PC-3 (cell line): Measurements from ENCODE around the gene DDX39A. TPM values are rescaled to one million over a fixed set of nuclear protein-coding genes. Genes with fewer than 3 reads are reported as not detected.

Experiments
- ATAC-seq: fragments of 200-7000 bp; cut with Tn5 transposase; 2 replicates; pipeline ENCODE4 v1.9.1; 2020; ENCODE audit warnings: mild to moderate bottlenecking, moderate library complexity
- BruUV-seq: library from RNA; stranded (reverse); fragments of 400-500 nt; replicated peaks from 2 replicates; lab custom pipeline; 2021; lab: Mats Ljungman, UMichigan
- CTCF ChIA-PET: fragments of 300-600 bp; sonication (Branson Sonifier 250); formaldehyde crosslinking; loops from one replicate; lab custom pipeline; 2022; ENCODE audit warnings: antibody characterized with exemption; lab: Charles Lee
- POLR2A ChIA-PET: fragments of 300-600 bp; sonication (Branson Sonifier 250); formaldehyde crosslinking; loops from one replicate; lab custom pipeline; 2022; ENCODE audit warnings: antibody characterized with exemption; ENCODE audit not compliant: unreplicated experiment; lab: Charles Lee
- DNase-seq: peaks from one replicate; pipeline ENCODE4 v3.0.0-alpha.2; 2015
- H2AFZ ChIP-seq: fragments of 300-600 bp; sonication (generic); 2 replicates; pipeline ENCODE4 v1.6.0; 2016; ENCODE audit warnings: antibody characterized with exemption, low read length
- H3F3A ChIP-seq: fragments of 300-600 bp; sonication (generic); one replicate; pipeline ENCODE4 v1.6.0; 2017; ENCODE audit warnings: antibody characterized with exemption, low read length, control low read depth, mild to moderate bottlenecking; ENCODE audit not compliant: unreplicated experiment
- H3K27ac ChIP-seq: fragments of 300-600 bp; sonication (generic); 2 replicates; pipeline ENCODE4 v1.5.1; 2016; ENCODE audit warnings: mild to moderate bottlenecking, low read length
- H3K27me3 ChIP-seq: fragments of 300-600 bp; sonication (generic); 2 replicates; pipeline ENCODE4 v1.6.1; 2016; ENCODE audit warnings: low read length, mixed read lengths
- H3K36me3 ChIP-seq: fragments of 300-600 bp; sonication (generic); 2 replicates; pipeline ENCODE4 v1.6.1; 2016; ENCODE audit warnings: low read depth, mixed run types, low read length, mixed read lengths
- H3K4me1 ChIP-seq: fragments of 300-600 bp; sonication (generic); 2 replicates; pipeline ENCODE4 v1.5.1; 2016; ENCODE audit warnings: low read length; ENCODE audit not compliant: insufficient read depth
- H3K4me2 ChIP-seq: fragments of 300-600 bp; sonication (generic); 2 replicates; pipeline ENCODE4 v1.6.0; 2016; ENCODE audit warnings: low read length
- H3K4me3 ChIP-seq: fragments of 300-600 bp; sonication (generic); 2 replicates; pipeline ENCODE4 v1.5.1; 2016; ENCODE audit warnings: mild to moderate bottlenecking, low read length, mixed read lengths
- H3K79me2 ChIP-seq: fragments of 300-600 bp; sonication (generic); 2 replicates; pipeline ENCODE4 v1.6.1; 2017; ENCODE audit warnings: low read length, mixed read lengths
- H3K9ac ChIP-seq: fragments of 300-600 bp; sonication (generic); 2 replicates; pipeline ENCODE4 v1.6.0; 2016; ENCODE audit warnings: mild to moderate bottlenecking, low read length
- H3K9me2 ChIP-seq: fragments of 300-600 bp; sonication (generic); replicated peaks from 2 replicates; pipeline ENCODE4 v1.6.1; 2016; ENCODE audit warnings: mixed run types, low read length, mixed read lengths
- H3K9me3 ChIP-seq: fragments of 300-600 bp; sonication (generic); 2 replicates; pipeline ENCODE4 v1.6.1; 2016; ENCODE audit warnings: low read length, mixed read lengths
- H4K20me1 ChIP-seq: fragments of 300-600 bp; sonication (generic); 2 replicates; pipeline ENCODE4 v1.6.1; 2016; ENCODE audit warnings: low read length, mixed read lengths
- CTCF ChIP-seq: fragments of 300-600 bp; sonication (generic); conservative IDR thresholded peaks from 2 replicates; pipeline ENCODE4 v1.5.1; 2017; ENCODE audit warnings: antibody characterized with exemption, low read depth, mild to moderate bottlenecking, low read length
- EZH2 ChIP-seq: fragments of 300-600 bp; sonication (generic); IDR thresholded peaks from one replicate; pipeline ENCODE4 v1.6.1; 2017; ENCODE audit warnings: antibody characterized with exemption, mild to moderate bottlenecking, low read length; ENCODE audit not compliant: unreplicated experiment
- EZH2phosphoT487 ChIP-seq: fragments of 300-600 bp; sonication (generic); IDR thresholded peaks from 2 replicates; pipeline ENCODE4 v1.6.1; 2018; ENCODE audit warnings: mild to moderate bottlenecking, antibody characterized with exemption, low read length, borderline replicate concordance
- intact Hi-C: fragments of 100-400 bp; cut with micrococcal nuclease; formaldehyde crosslinking; loops from 2 replicates; pipeline ENCODE4 v1.9.0; 2023
- total RNA-seq: library from RNA; depleted of rRNA; stranded (reverse); fragments of >200 nt; gene quantifications from 2 replicates; pipeline ENCODE4 v1.2.3, GENCODE V29; 2014

Gene DDX39A
- total RNA-seq, 1 experiment from 2014 or later, result 311 TPM

GRCh38 chr19:14428882-14429416 lies 9.8 kb upstream of the DDX39A start:
- no peak for ATAC-seq
- peaks cover 7% of the 10 kb centered on the region for H3K4me1 ChIP-seq
- no peak overlapping the region for H3K27ac ChIP-seq
- intact Hi-C loops, result no loop called here
- peaks cover 6% of the 10 kb centered on the region for H3K79me2 ChIP-seq
- H3F3A ChIP-seq, result no peaks in the 10 kb centered on the region
- no peaks in the 10 kb centered on the region for H3K9me2 ChIP-seq
- no peaks in the 10 kb centered on the region for H3K27me3 ChIP-seq
- no TSS peak for BruUV-seq
- no peak overlapping the region for H2AFZ ChIP-seq
- POLR2A ChIA-PET, result no interaction called here
- H3K9ac ChIP-seq, result no peak overlapping the region
- H3K36me3 ChIP-seq, result no peaks in the 10 kb centered on the region
- no peaks in the 10 kb centered on the region for H4K20me1 ChIP-seq
- CTCF ChIA-PET, result no interaction called here
- TF ChIP-seq EZH2phosphoT487, result no peak
- TF ChIP-seq EZH2, result no peak
- no peak for TF ChIP-seq CTCF
- no peak overlapping the region for H3K4me2 ChIP-seq
- H3K9me3 ChIP-seq, result no peaks in the 10 kb centered on the region
- no peak overlapping the region for H3K4me3 ChIP-seq
- DNase-seq, result no peak

- POLR2A ChIA-PET, result no interaction called here
Observed at GRCh38 chr19:14427461-14427860, 8.3 kb upstream of the DDX39A start.

More at GRCh38 chr19:14427461-14427860, 8.3 kb upstream of the DDX39A start:
- H2AFZ ChIP-seq, result no peak overlapping the region
- no peaks in the 10 kb centered on the region for H3K27me3 ChIP-seq
- H3K9me2 ChIP-seq, result no peaks in the 10 kb centered on the region
- TF ChIP-seq CTCF (no peak), EZH2 (no peak), EZH2phosphoT487 (no peak)
- CTCF ChIA-PET, result no interaction called here
- intact Hi-C loops, result no loop called here
- DNase-seq, result no peak
- no peak overlapping the region for H3K4me2 ChIP-seq
- H3K9me3 ChIP-seq, result no peaks in the 10 kb centered on the region
- no peak for ATAC-seq
- no TSS peak for BruUV-seq
- no peak overlapping the region for H3K27ac ChIP-seq
- no peaks in the 10 kb centered on the region for H3K4me1 ChIP-seq
- H3K4me3 ChIP-seq, result no peak overlapping the region
- no peaks in the 10 kb centered on the region for H4K20me1 ChIP-seq
- H3K79me2 ChIP-seq, result no peaks in the 10 kb centered on the region
- H3K9ac ChIP-seq, result no peak overlapping the region
- no peaks in the 10 kb centered on the region for H3F3A ChIP-seq
- no peaks in the 10 kb centered on the region for H3K36me3 ChIP-seq
